GM19328 (cell line): ENCODE data around the gene CCL26.

Experiments
- ATAC-seq: cut with Tn5 transposase; IDR thresholded peaks from one replicate; pipeline ENCODE4 v1.9.1; 2021; ENCODE audit warnings: mild to moderate bottlenecking, moderate library complexity; ENCODE audit not compliant: unreplicated experiment

Gene CCL26

GRCh38 chr7:75772081-75773077 is at the start of gene CCL26:
Gene CCL26 (minus strand): TSS chr7:75772211. CDS start chr7:75772176, 35 bp downstream.
- ATAC-seq: no peak

- no peak for ATAC-seq
Measured at GRCh38 chr7:75820688-75821087, 48.7 kb upstream of the CCL26 start.

GRCh38 chr7:75819711-75820110 is 47.7 kb upstream of the CCL26 start:
- no peak for ATAC-seq

- ATAC-seq: no peak
Measured at GRCh38 chr7:75818472-75818871, 46.5 kb upstream of the CCL26 start.

- no peak for ATAC-seq
Measured at GRCh38 chr7:75817116-75817515, 45.1 kb upstream of the CCL26 start.

- no peak for ATAC-seq
Measured at GRCh38 chr7:75815418-75816064, 43.5 kb upstream of the CCL26 start.

GRCh38 chr7:75814407-75814947 is 42.5 kb upstream of the CCL26 start:
- ATAC-seq: no peak

- ATAC-seq: no peak
Measured at GRCh38 chr7:75813781-75814236, 41.8 kb upstream of the CCL26 start, which contains the start of gene CCL24. Gene CCL24 (minus strand): TSS chr7:75813806. CDS start chr7:75813715, 91 bp downstream.

- no peak for ATAC-seq
Measured at GRCh38 chr7:75813084-75813483, 41.1 kb upstream of the CCL26 start.

GRCh38 chr7:75811894-75812678 is 40.1 kb upstream of the CCL26 start:
- no peak for ATAC-seq

- no peak for ATAC-seq
Measured at GRCh38 chr7:75809396-75809795, 37.4 kb upstream of the CCL26 start.

- no peak for ATAC-seq
Measured at GRCh38 chr7:75808106-75808505, 36.1 kb upstream of the CCL26 start.

GRCh38 chr7:75807452-75807851 is 35.4 kb upstream of the CCL26 start:
- no peak for ATAC-seq

- no peak for ATAC-seq
Measured at GRCh38 chr7:75806560-75807307, 34.7 kb upstream of the CCL26 start.

- ATAC-seq: no peak
Measured at GRCh38 chr7:75804705-75805104, 32.7 kb upstream of the CCL26 start.

GRCh38 chr7:75804004-75804403 is 32.0 kb upstream of the CCL26 start:
- no peak for ATAC-seq

- no peak for ATAC-seq
Measured at GRCh38 chr7:75802552-75802821, 30.5 kb upstream of the CCL26 start.

GRCh38 chr7:75798770-75799169 is 26.8 kb upstream of the CCL26 start:
- ATAC-seq: no peak

GRCh38 chr7:75796420-75796819 is 24.4 kb upstream of the CCL26 start:
- ATAC-seq: no peak

GRCh38 chr7:75795831-75796285 is 23.8 kb upstream of the CCL26 start:
- no peak for ATAC-seq
